BLaER1 (cell line): ENCODE results near the gene FMN2.

Source experiments
- H3K27ac ChIP-seq: shearing (Covaris generic); formaldehyde crosslinking; 2 replicates; pipeline ENCODE4 v1.8.1; 2022
- H3K27me3 ChIP-seq: shearing (Covaris generic); formaldehyde crosslinking; 2 replicates; pipeline ENCODE4 v1.8.1; 2022
- H3K36me3 ChIP-seq: shearing (Covaris generic); formaldehyde crosslinking; 2 replicates; pipeline ENCODE4 v1.8.1; 2022
- H3K4me1 ChIP-seq: shearing (Covaris generic); formaldehyde crosslinking; 2 replicates; pipeline ENCODE4 v1.8.1; 2022
- H3K4me2 ChIP-seq: shearing (Covaris generic); formaldehyde crosslinking; 2 replicates; pipeline ENCODE4 v1.8.1; 2022
- H3K4me3 ChIP-seq: shearing (Covaris generic); formaldehyde crosslinking; 2 replicates; pipeline ENCODE4 v1.8.1; 2022
- H3K9ac ChIP-seq: shearing (Covaris generic); formaldehyde crosslinking; 2 replicates; pipeline ENCODE4 v1.8.1; 2022
- H3K9me3 ChIP-seq: shearing (Covaris generic); formaldehyde crosslinking; 2 replicates; pipeline ENCODE4 v1.8.1; 2022
- H4K20me1 ChIP-seq: shearing (Covaris generic); formaldehyde crosslinking; 2 replicates; pipeline ENCODE4 v1.8.1; 2022
- Cebpa-rat ChIP-seq: shearing (Covaris generic); IDR thresholded peaks from 2 replicates; pipeline ENCODE4 v1.8.1; 2022

FMN2 gene

DNA sequence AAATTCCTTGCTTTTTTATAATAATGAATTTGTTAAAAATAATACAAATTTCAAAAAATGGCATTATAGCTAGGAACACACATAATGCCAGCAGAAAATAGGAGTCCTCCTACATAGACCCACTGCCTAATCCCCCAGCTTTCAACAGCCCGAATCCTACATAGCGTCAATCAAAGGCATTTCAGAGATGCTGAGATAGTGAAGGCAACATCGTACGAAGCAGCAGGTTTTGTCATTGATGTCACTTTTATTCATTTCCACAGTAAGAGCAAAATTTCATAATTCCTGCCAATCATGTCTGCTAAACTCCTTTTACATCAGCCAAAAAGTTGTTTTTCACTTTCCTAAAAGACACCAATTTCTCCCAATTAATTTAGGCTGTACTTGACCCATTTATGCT is 426.2 kb downstream of the FMN2 start:
- H3K4me2 ChIP-seq, result no peak overlapping the region
- no peaks in the 10 kb centered on the region for H3K27me3 ChIP-seq
- no peak for TF ChIP-seq Cebpa-rat
- H3K36me3 ChIP-seq, result no peaks in the 10 kb centered on the region; the same call in 1 of the 2 replicates
- no peak overlapping the region for H3K9ac ChIP-seq
- H3K4me3 ChIP-seq, result no peak overlapping the region
- H3K4me1 ChIP-seq, result peaks cover 19% of the 10 kb centered on the region
- H4K20me1 ChIP-seq, result no peaks in the 10 kb centered on the region
- peaks cover 37% of the 10 kb centered on the region for H3K9me3 ChIP-seq
- H3K27ac ChIP-seq, result no peak overlapping the region

DNA sequence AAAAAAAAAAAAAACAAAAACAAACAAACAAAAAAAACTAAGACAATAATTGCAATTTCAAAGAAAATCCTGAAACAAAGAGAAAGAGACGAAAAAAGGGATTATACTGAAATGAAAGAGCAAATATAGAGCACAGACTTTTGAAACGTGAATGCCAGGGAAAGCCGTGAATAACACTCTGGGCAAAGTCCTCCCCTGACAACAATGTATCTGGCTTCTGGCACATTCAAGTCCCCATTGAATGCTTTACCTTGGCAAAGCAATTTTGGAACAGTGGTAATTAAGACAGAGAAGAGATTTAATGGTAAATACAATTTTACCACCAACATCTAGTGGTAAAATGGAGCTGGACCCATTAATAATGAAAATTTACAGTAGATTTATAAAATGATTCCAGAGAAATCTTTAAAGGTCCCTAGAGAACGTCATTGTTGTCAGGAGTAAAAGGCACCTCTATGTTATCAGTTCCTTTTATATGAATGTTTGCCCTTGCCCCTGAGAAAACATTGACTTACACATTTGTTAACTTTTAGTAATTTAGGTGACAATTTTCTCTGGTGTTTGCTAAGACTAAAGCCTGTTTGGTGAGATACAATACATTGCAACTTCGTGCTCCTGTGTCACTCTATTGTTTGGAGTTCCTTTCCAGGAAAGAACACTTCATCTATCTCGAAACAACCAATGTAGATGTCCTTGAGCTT is 430.6 kb downstream of the FMN2 start:
- Histone ChIP-seq H4K20me1 (no peaks in the 10 kb centered on the region), H3K4me3 (peak overlapping the region; percentile 9; the same call in 1 of the 2 replicates), H3K9ac (no peak overlapping the region), H3K9me3 (peaks cover 30% of the 10 kb centered on the region), H3K36me3 (no peaks in the 10 kb centered on the region; the same call in 1 of the 2 replicates), H3K27ac (peak overlapping the region; percentile 42; the same call in 1 of the 2 replicates), H3K27me3 (no peaks in the 10 kb centered on the region), H3K4me1 (peaks cover 37% of the 10 kb centered on the region), H3K4me2 (peak overlapping the region; percentile 44; the same call in 1 of the 2 replicates)
- no peak for TF ChIP-seq Cebpa-rat

DNA sequence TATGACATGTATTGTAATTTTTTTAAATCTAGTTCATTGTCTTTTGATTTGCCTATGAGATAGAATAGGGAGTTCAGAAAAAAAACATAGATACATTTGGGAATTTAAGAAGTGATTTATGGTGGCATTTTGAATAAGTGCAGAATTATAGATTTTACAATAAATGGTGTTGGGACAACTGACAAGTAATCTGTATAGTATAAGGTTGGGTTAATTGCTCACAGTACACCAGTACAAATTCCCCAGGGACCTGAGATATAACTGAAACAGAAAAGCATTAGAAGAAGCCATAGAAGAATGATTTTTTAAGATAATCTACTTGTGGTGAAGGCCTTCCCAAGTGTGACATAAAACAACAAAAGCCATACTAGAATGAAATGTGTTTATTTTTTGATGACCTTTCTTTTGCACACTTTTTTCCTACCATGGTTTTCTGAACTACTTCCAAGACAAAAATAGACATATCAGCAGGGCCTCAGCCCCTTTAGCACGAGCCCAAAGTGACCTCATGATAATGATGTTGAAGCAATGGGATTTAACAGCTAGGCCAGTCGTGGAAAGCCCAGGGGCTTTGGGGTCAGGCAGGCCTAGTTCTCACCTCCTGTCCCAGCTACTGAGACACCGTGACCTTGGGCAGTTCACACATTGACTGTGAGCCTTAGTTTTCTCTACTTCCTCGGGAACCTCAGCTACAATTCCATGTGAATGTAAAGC is 432.8 kb downstream of the FMN2 start:
- Histone ChIP-seq H3K36me3 (no peaks in the 10 kb centered on the region; the same call in 1 of the 2 replicates), H3K9ac (no peak overlapping the region), H4K20me1 (no peaks in the 10 kb centered on the region), H3K27ac (peak overlapping the region; percentile 59), H3K4me1 (peaks cover 37% of the 10 kb centered on the region), H3K9me3 (peaks cover 30% of the 10 kb centered on the region), H3K4me2 (peak overlapping the region; percentile 48), H3K27me3 (no peaks in the 10 kb centered on the region), H3K4me3 (no peak overlapping the region)
- no peak for TF ChIP-seq Cebpa-rat
